ENCODE measurements around the gene ACTC1. TPM values are rescaled to one million over a fixed set of nuclear protein-coding genes. Genes with fewer than 3 reads are reported as not detected.

The ACTC1 gene
- total and polyA plus RNA-seq, 12 donors = 3,470 to 17,444 (median 12,633) TPM

DNA sequence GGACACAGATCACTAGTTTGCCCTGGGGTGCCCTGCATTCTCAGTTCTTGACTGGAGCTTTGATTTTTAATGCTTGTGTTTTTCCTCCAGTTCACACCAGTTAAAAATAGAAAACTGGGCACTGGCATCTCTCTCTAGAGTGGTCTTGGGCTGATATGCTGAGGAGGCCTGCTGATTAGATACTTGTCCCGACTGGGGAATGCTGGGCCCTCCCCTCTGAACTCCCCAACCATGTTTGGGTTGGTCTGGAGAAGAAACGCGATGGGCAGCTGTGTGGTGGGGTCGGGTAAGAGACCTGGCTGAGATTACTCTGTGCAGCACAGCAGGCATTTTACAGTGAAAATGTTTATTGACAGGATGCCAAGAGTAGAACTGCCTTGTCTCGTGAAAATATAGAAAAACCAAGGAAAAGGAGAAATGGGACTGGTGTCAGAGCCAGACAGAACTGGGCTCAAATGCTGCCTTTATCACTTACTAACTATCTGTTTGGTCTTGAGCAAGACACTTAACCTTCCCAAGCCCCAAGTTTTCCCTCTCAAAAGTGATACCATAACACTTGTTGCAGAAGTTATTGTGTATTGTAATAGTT is 1.6 kb upstream of the ACTC1 start:
- Histone ChIP-seq H3K4me3 (peak overlapping the region in 1 of 10 donors; percentile 65), H3K4me1 (peaks cover 0 to 56% (median 20%) of the 10 kb centered on the region in 9 donors), H3K27me3 (peaks cover 0 to 70% (median 34%) of the 10 kb centered on the region in 7 donors), H3K27ac (peak overlapping the region; percentile 2 to 97 (median 93)), H3K9me3 (no peaks in the 10 kb centered on the region), H3K36me3 (peaks cover 0 to 20% (median 6%) of the 10 kb centered on the region in 9 donors)
- peak in 7 of 8 donors; percentile 2 to 41 (median 26) for ATAC-seq
- intact Hi-C loops (cut with DNase I) = loop anchor here in 4 of 10 donors (2.0 to 10.0 kb wide), 5 partner anchors 50 to 108 kb away; no protein-coding TSS in a partner anchor
- 12 to 16% methylated on average over 5 of the region's 5 CpGs for WGBS, 2 donors
- no peak for TF ChIP-seq CTCF (IDR thresholded peaks at IDR 0.05)
- DNase-seq = peak in 1 of 2 donors; percentile 49

DNA sequence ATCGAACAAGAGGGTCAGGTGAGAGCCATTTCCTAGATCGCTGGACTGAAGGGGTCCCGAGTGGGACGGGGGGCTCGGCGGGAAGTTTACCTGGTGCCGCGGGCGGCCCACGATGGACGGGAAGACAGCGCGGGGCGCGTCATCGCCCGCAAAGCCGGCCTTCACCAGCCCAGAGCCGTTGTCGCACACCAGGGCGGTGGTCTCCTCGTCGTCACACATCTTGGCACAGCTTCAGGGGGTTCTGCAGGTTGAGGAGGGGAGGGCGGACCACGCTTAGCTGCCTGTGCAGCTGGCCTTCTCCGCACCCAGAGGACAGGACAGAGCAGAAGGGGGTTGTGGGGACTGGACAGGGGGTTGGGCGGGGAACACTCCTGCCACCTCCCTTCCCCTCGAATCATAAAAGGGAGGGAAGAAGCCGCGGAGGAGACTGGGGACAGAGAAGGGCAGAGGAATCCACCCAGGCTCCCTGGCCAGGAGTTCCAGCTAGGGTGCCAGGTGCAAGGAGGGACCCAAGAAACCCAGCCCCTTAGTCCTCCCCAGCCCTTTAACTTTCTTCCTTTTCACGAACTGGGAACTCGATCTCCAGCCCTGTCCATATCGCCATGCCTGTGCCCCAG is 651 bp downstream of the ACTC1 start:
- H3K4me3 ChIP-seq = peak overlapping the region; percentile 19 to 65 (median 56)
- TF ChIP-seq CTCF (IDR thresholded peaks at IDR 0.05) = no peak
- no peaks in the 10 kb centered on the region for H3K9me3 ChIP-seq
- peaks cover 0 to 69% (median 29%) of the 10 kb centered on the region in 7 donors for H3K27me3 ChIP-seq
- peak in 1 of 2 donors; percentile 15 for DNase-seq
- peaks cover 0 to 32% (median 9%) of the 10 kb centered on the region in 9 donors for H3K36me3 ChIP-seq
- peak in 6 of 8 donors; percentile 2 to 50 (median 12) for ATAC-seq
- H3K4me1 ChIP-seq = peaks cover 0 to 41% (median 20%) of the 10 kb centered on the region in 9 donors
- intact Hi-C loops (cut with DNase I) = loop anchor here in 5 of 10 donors (5.0 to 10.0 kb wide), 5 partner anchors 53 to 110 kb away; no protein-coding TSS in a partner anchor
- WGBS, 2 donors = 11% methylated on average over 33 of the region's 33 CpGs
- peak overlapping the region; percentile 76 to 97 (median 93) for H3K27ac ChIP-seq

GRCh38 chr15:34793901-34794300 is 1.4 kb downstream of the ACTC1 start:
- H3K36me3 ChIP-seq = peaks cover 0 to 32% (median 9%) of the 10 kb centered on the region in 9 donors
- H3K9me3 ChIP-seq = no peaks in the 10 kb centered on the region
- ATAC-seq (peak in 7 of 8 donors; percentile 10 to 61 (median 22)), DNase-seq (peak; percentile 30 to 44)
- intact Hi-C loops (cut with DNase I) = loop anchor here in 2 of 10 donors (5.0 to 10.0 kb wide), 2 partner anchors 82 to 111 kb away; no protein-coding TSS in a partner anchor
- peaks cover 0 to 35% (median 13%) of the 10 kb centered on the region in 9 donors for H3K4me1 ChIP-seq
- 20 to 26% methylated on average over 2 of the region's 2 CpGs for WGBS, 2 donors
- H3K4me3 ChIP-seq = peak overlapping the region; percentile 28 to 65 (median 56)
- peaks cover 0 to 61% (median 22%) of the 10 kb centered on the region in 7 donors for H3K27me3 ChIP-seq
- TF ChIP-seq CTCF (IDR thresholded peaks at IDR 0.05) = no peak
- H3K27ac ChIP-seq = peak overlapping the region; percentile 76 to 97 (median 93)

DNA sequence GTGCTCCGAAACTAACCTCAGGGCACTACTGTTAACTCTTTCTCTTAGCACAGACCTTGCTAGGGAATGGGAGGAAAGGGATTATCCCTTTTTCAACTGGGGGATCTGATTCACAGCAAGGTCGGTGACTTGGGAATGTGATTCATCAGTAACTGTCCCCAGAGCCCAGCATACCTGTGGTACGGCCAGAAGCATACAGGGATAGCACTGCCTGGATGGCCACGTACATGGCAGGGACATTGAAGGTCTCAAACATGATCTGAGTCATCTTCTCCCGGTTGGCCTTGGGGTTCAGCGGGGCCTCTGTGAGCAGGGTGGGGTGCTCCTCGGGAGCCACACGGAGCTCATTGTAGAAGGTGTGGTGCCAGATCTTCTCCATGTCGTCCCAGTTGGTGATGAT is 2.3 kb downstream of the ACTC1 start:
- DNase-seq = no peak
- 50 to 54% methylated on average over 9 of the region's 9 CpGs for WGBS, 2 donors
- no peak for TF ChIP-seq CTCF (IDR thresholded peaks at IDR 0.05)
- intact Hi-C loops (cut with DNase I) = loop anchor here in 2 of 10 donors (5.0 to 10.0 kb wide), 2 partner anchors 81 to 112 kb away; no protein-coding TSS in a partner anchor
- H3K4me1 ChIP-seq = peaks cover 0 to 27% (median 7%) of the 10 kb centered on the region in 9 donors
- no peak for ATAC-seq
- no peaks in the 10 kb centered on the region for H3K9me3 ChIP-seq
- peaks cover 0 to 59% (median 22%) of the 10 kb centered on the region in 7 donors for H3K27me3 ChIP-seq
- H3K36me3 ChIP-seq = peaks cover 0 to 32% (median 9%) of the 10 kb centered on the region in 9 donors
- H3K4me3 ChIP-seq = peak overlapping the region; percentile 28 to 65 (median 56)
- H3K27ac ChIP-seq = peak overlapping the region in 9 of 10 donors; percentile 36 to 97 (median 94)

Measured in heart right ventricle (tissue), 16 donors.